GM10266 (cell line): Measurements from ENCODE around the gene FBXW9.
"Not testable (repeated sequence)": the region's sequence is repeated elsewhere in the genome, so short reads cannot be mapped to it uniquely, and the experiment has no call there.

Source experiments
- DNase-seq: peaks from one replicate; pipeline ENCODE4 v3.0.0; 2012; ENCODE audit errors: extremely low spot score
- TF ChIP-seq, protein P1 (sequence below): IDR thresholded peaks from 2 replicates; pipeline ENCODE4 v1.5.1; 2012; ENCODE audit warnings: mild to moderate bottlenecking, low read depth; ENCODE audit not compliant: control insufficient read depth, insufficient read depth; ENCODE audit errors: missing control alignments

The FBXW9 gene

DNA sequence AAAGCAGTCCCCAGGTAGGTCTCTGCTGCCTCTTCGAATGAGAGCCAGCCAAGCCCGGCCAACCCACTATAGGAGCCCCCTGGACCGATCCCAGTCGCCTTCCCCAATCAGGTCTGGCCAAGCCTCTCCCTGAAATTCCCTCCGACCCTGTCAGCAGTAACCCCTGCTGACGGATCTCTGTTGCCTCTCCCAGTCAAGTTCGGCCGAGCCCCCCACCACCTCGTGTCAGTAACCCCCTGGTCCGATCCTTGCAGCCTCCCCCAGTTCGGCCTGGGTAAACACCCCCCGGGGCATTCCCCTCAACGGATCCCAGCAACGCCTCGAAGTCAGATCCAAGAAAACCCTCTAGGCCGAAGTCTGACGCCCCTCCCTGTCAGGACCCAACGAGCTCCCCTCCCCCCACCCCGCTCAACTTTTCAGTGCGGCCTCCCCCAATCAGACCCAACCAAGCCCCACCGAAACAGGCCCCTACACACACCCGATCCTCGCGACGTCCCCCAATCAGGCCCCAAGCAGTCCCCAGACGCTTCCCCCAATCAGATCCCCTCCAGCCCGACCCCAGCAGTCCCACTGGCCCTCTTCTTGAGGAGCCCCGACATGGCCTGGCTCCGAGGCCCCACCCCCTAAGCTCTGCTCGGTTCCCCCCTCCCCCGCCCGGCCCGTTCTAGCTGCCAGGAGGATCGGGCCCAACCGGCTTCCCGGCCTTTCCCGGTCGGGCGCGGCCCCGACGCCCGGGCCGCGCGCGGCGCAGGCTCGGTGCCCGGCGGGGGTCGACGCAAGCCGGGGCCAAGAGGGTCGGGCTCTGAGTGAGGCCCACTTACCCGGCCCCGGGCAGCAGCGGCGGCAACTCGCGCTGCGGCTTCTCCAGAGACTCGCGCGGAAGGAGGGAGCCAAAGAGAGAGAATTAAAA lies 25.5 kb upstream of the FBXW9 start:
- DNase-seq, result peak; percentile 90
- TF ChIP-seq, protein P1, sequence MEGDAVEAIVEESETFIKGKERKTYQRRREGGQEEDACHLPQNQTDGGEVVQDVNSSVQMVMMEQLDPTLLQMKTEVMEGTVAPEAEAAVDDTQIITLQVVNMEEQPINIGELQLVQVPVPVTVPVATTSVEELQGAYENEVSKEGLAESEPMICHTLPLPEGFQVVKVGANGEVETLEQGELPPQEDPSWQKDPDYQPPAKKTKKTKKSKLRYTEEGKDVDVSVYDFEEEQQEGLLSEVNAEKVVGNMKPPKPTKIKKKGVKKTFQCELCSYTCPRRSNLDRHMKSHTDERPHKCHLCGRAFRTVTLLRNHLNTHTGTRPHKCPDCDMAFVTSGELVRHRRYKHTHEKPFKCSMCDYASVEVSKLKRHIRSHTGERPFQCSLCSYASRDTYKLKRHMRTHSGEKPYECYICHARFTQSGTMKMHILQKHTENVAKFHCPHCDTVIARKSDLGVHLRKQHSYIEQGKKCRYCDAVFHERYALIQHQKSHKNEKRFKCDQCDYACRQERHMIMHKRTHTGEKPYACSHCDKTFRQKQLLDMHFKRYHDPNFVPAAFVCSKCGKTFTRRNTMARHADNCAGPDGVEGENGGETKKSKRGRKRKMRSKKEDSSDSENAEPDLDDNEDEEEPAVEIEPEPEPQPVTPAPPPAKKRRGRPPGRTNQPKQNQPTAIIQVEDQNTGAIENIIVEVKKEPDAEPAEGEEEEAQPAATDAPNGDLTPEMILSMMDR, result no peak

DNA sequence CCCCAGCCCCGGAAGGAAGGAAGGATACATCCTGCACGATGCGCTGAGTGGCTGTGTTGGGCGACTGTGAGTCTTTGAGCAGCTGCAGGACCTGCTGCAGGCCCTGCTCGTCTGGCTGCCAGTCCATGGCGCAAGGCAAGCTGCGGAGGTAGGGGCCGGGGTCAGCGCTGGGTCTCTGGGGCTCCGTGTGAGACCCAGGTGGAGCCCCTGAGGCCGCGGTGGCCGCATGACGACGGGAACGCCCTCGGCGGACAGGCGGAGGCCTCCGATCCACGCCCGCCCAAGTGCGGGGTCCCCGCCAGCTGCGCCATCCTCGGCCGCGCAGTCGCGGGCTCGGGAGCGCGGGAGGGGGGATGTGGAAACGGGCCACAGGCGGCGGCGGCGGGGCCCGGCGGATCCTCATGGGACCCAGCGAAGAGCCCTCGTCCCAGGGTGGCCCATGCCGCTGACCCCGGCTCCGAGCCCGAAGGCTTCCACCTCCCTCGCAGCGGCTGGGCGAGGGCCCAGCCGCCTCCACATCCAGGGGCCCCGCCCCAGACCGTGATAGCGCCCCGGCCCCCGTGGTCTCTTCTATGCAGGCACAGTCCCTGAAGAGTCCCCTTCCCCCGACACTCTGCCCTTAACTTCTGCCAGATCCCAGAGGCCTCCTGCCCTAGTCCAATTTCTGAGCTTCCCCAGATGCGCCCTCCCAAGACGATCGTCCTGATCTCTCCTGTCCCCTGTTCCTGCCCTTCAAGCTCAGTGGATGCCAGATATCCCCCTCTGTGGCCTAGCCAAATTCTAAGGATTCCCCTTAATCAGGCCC lies 24.6 kb upstream of the FBXW9 start:
- no peak for DNase-seq

DNA sequence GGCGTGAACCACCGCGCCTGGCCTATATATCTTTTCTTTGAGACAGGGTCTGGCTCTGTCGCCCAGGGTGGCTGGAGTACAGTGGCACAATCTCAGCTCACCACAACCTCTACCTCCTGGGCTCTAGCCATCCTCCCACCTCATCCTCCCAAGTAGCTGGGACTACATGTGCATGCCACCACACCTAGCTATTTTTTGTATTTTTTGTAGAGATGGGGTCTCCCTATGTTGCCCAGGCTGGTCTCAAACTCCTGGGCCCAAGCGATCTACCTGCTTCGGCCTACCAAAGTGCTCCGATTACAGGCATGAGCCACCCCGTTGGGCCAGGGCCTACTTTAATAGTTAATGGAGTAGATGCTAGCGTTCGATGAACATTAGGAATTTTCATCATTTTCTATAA lies 23.9 kb upstream of the FBXW9 start:
- TF ChIP-seq, protein P1, result no peak
- DNase-seq, result no peak

More for the DNA sequence above, 24.6 kb upstream of the FBXW9 start:
- TF ChIP-seq, protein P1, result no peak

- TF ChIP-seq, protein P1, result no peak
- DNase-seq, result no peak
Observed at GRCh38 chr19:12715929-12716328, 19.5 kb upstream of the FBXW9 start.

- TF ChIP-seq, protein P1, result no peak
- no peak for DNase-seq
Observed at GRCh38 chr19:12715102-12715501, 18.7 kb upstream of the FBXW9 start.

DNA sequence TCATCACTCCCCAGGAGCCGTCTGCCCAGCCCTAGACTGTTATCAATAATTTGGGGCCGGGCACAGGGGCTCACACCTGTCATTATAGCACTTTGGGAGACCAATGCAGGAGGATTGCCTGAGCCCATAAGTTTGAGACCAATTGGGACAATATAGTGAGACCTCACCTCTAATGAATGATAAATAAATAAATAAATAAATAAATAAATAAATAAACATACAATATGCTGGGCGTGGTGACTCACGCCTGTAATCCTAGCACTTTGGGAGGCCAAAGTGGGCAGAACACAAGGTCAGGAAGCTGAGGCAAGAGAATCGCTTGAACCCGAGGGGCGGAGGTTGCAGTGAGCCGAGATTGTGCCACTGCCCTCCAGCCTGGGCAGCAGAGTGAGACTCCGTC lies 16.9 kb upstream of the FBXW9 start:
- not testable (repeated sequence) for DNase-seq

- not testable (repeated sequence) for DNase-seq
Observed at GRCh38 chr19:12712077-12712476, 15.6 kb upstream of the FBXW9 start.

DNA sequence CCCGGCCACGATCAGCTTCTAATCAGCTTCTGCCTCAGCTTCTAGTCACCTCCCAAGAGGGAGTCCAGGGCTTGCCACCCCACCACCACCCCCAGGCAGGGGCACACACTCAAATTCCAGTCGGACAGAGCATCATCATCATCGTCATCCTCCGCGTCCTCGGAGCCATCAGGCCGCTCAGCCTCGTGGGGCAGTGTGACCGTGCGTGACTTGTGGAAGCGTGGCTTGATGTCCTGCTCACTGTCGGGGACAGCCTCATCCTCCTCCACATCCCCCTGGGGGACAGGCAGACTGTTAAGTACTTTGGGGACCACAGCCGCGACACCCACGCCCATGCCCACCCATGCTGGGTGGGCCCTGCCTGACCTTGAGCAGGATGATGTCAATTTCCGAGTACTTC lies 14.8 kb upstream of the FBXW9 start:
- DNase-seq, result no peak
- TF ChIP-seq, protein P1, result no peak
